Neural crest cell (in vitro differentiated cells): ENCODE results near the gene SMAD2. TPM values are rescaled to one million over a fixed set of nuclear protein-coding genes. Genes with fewer than 3 reads are reported as not detected.
A peak's percentile ranks its signal among the peaks of the same experiment; 100 is the strongest.

Experiments
- DNase-seq: peaks from one replicate; pipeline ENCODE4 v3.0.0; 2021; ENCODE audit warnings: low read depth, mixed read lengths, low spot score
- H3K27ac Mint-ChIP-seq: one replicate; pipeline ENCODE4 v1.8.0; 2021; ENCODE audit warnings: mild to moderate bottlenecking, mixed read lengths; ENCODE audit not compliant: unreplicated experiment
- H3K27me3 Mint-ChIP-seq: 2 replicates; pipeline ENCODE4 v1.8.0; 2021; ENCODE audit warnings: low read depth, mild to moderate bottlenecking, mixed read lengths
- H3K36me3 Mint-ChIP-seq: 2 replicates; pipeline ENCODE4 v1.8.0; 2021; ENCODE audit warnings: low read depth, mild to moderate bottlenecking, mixed read lengths
- H3K4me1 Mint-ChIP-seq: 2 replicates; pipeline ENCODE4 v1.8.0; 2021; ENCODE audit warnings: mixed read lengths
- H3K4me3 Mint-ChIP-seq: one replicate; pipeline ENCODE4 v1.8.0; 2021; ENCODE audit warnings: mild to moderate bottlenecking, mixed read lengths
- H3K9me3 Mint-ChIP-seq: 2 replicates; pipeline ENCODE4 v1.8.0; 2021; ENCODE audit warnings: mixed read lengths
- CTCF ChIP-seq: fragments of 200-600 bp; sonication (generic); conservative IDR thresholded peaks from 2 replicates; pipeline ENCODE4 v1.5.0; 2021; ENCODE audit warnings: antibody characterized with exemption, mild to moderate bottlenecking
- total RNA-seq: library from RNA; stranded (reverse); gene quantifications from 2 replicates; pipeline ENCODE4 v1.2.1, GENCODE V29; 2021

The SMAD2 gene
- total RNA-seq, 1 donor from 2014 or later: 117 TPM

GRCh38 chr18:47944972-47945852 is 14.8 kb upstream of the SMAD2 start:
- no peak for DNase-seq

GRCh38 chr18:47936952-47937351 is 6.5 kb upstream of the SMAD2 start:
- no peak for DNase-seq
- H3K36me3 Mint-ChIP-seq: no peaks in the 10 kb centered on the region
- H3K4me1 Mint-ChIP-seq: peaks cover 12% of the 10 kb centered on the region
- H3K4me3 Mint-ChIP-seq: no peak overlapping the region
- peaks cover 22% of the 10 kb centered on the region for H3K27me3 Mint-ChIP-seq
- no peak for TF ChIP-seq CTCF
- no peak overlapping the region for H3K27ac Mint-ChIP-seq
- peaks cover under 1% of the 10 kb centered on the region for H3K9me3 Mint-ChIP-seq

More at GRCh38 chr18:47944972-47945852, 14.8 kb upstream of the SMAD2 start:
- peaks cover 4% of the 10 kb centered on the region for H3K4me1 Mint-ChIP-seq
- peaks cover 15% of the 10 kb centered on the region for H3K9me3 Mint-ChIP-seq
- H3K27ac Mint-ChIP-seq: no peak overlapping the region
- no peaks in the 10 kb centered on the region for H3K36me3 Mint-ChIP-seq
- TF ChIP-seq CTCF: no peak
- H3K4me3 Mint-ChIP-seq: no peak overlapping the region
- peaks cover 9% of the 10 kb centered on the region for H3K27me3 Mint-ChIP-seq

DNA sequence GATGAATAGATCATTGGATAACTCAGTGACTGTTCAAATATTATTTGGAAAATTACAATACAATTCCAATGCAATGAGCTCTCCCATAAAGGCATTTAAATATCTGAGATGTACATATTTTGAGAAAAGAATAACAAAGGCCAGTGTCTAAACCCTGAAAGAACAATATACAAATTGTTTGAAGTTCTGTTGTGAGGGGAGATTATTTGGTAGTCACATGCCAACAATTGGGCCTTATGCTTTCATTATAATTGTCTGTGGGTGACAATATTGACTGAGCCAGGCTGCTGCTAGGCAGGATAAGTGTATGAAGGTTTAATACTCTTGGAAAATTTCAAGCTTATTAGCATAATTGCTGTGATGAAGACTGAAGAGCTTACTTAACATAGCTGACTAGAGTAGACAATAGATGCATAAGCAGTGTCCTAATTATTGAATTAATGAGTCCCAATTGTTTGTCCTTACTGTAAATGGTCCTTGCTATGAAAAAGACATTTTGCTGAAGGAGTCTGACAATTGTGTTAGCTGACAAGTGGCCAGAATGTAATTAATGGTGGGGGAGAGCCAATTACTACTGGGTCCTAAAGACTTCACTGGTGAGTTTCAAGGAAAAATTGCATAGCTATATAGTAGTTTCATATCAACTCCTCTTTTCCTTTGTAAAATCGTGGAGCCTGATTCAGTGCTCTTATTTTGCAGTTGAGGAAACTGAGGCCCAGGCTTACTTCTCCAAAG is 5.0 kb upstream of the SMAD2 start:
- TF ChIP-seq CTCF: no peak
- H3K9me3 Mint-ChIP-seq: no peaks in the 10 kb centered on the region
- H3K4me3 Mint-ChIP-seq: no peak overlapping the region
- H3K4me1 Mint-ChIP-seq: peaks cover 15% of the 10 kb centered on the region
- H3K36me3 Mint-ChIP-seq: no peaks in the 10 kb centered on the region
- DNase-seq: no peak
- H3K27ac Mint-ChIP-seq: no peak overlapping the region
- peaks cover 22% of the 10 kb centered on the region for H3K27me3 Mint-ChIP-seq

DNA sequence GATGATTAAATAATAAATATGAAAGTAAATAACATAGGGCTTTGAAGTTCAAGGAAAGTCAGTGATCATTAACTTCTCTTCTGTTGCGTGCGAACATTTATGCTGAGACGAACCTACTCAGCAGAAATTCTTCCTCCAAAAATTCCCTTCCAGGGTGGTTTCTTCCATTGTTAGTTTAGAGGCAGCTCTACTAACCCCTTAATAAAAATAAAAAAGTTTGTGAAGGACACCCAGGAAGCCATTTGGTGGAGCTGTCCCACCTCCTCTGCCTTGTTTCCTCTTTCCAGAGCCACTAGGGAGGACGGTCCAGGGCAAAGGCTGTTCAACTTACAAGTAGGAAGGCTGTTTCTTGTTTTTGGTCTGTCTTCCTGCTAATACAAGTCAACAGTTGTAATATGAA is 2.1 kb upstream of the SMAD2 start:
- Mint-ChIP-seq H3K4me1 (peaks cover 36% of the 10 kb centered on the region), H3K27ac (no peak overlapping the region), H3K4me3 (peak overlapping the region; percentile 85), H3K36me3 (no peaks in the 10 kb centered on the region), H3K27me3 (peaks cover 16% of the 10 kb centered on the region), H3K9me3 (no peaks in the 10 kb centered on the region)
- no peak for TF ChIP-seq CTCF
- DNase-seq: no peak

GRCh38 chr18:47932190-47932589 is 1.7 kb upstream of the SMAD2 start:
- no peak for TF ChIP-seq CTCF
- Mint-ChIP-seq H3K27ac (peak overlapping the region; percentile 40), H3K4me3 (peak overlapping the region; percentile 85), H3K27me3 (peaks cover 16% of the 10 kb centered on the region), H3K4me1 (peaks cover 39% of the 10 kb centered on the region), H3K9me3 (no peaks in the 10 kb centered on the region), H3K36me3 (no peaks in the 10 kb centered on the region)
- no peak for DNase-seq
